Superior temporal gyrus (tissue), 1 donor: ENCODE data around the gene SLC2A4.
"Not testable (repeated sequence)": the region's sequence is repeated elsewhere in the genome, so short reads cannot be mapped to it uniquely, and the experiment has no call there.

ENCODE experiments used
- DNase-seq: peaks from one replicate; pipeline ENCODE4 v3.0.0-alpha.2; 2016; ENCODE audit errors: extremely low spot score

The SLC2A4 gene

GRCh38 chr17:7281074-7281952 lies at the start of gene SLC2A4:
Gene SLC2A4 (plus strand): TSS chr17:7281718. CDS start chr17:7281935, 217 bp downstream.
- peak; percentile 47 for DNase-seq

GRCh38 chr17:7232114-7232513 lies 49.4 kb upstream of the SLC2A4 start:
- DNase-seq, result no peak

GRCh38 chr17:7233701-7234082 lies 47.8 kb upstream of the SLC2A4 start:
- DNase-seq, result peak; percentile 44

GRCh38 chr17:7234083-7234951 lies 47.2 kb upstream of the SLC2A4 start, which contains the start of gene DVL2:
Gene DVL2 (minus strand): TSS chr17:7234517. CDS start chr17:7234262, 255 bp downstream.
- peak; percentile 98 for DNase-seq

GRCh38 chr17:7235693-7236665 lies 45.5 kb upstream of the SLC2A4 start:
- no peak for DNase-seq

- no peak for DNase-seq
Observed at GRCh38 chr17:7236808-7237207, 44.7 kb upstream of the SLC2A4 start.

- DNase-seq, result no peak
Observed at GRCh38 chr17:7237266-7237760, 44.2 kb upstream of the SLC2A4 start.

- peak; percentile 45 for DNase-seq
Observed at GRCh38 chr17:7237761-7238419, 43.6 kb upstream of the SLC2A4 start.

- DNase-seq, result no peak
Observed at GRCh38 chr17:7238420-7239090, 43.0 kb upstream of the SLC2A4 start.

- DNase-seq, result peak; percentile 100
Observed at GRCh38 chr17:7239091-7240027, 42.2 kb upstream of the SLC2A4 start, which contains the start of gene PHF23. Gene PHF23 (minus strand): TSS chr17:7239457. CDS start chr17:7239279, 178 bp downstream.

- no peak for DNase-seq
Observed at GRCh38 chr17:7240375-7240774, 41.1 kb upstream of the SLC2A4 start.

GRCh38 chr17:7241090-7241733 lies 40.3 kb upstream of the SLC2A4 start:
- no peak for DNase-seq

- peak; percentile 97 for DNase-seq
Observed at GRCh38 chr17:7241783-7242716, 39.5 kb upstream of the SLC2A4 start, which contains the start of gene GABARAP. Gene GABARAP (minus strand): TSS chr17:7242449. CDS start chr17:7242330, 119 bp downstream.

GRCh38 chr17:7242717-7243452 lies 38.6 kb upstream of the SLC2A4 start:
- peak; percentile 97 for DNase-seq

GRCh38 chr17:7243453-7243729 lies 38.1 kb upstream of the SLC2A4 start:
- DNase-seq, result no peak

- DNase-seq, result not testable (repeated sequence)
Observed at GRCh38 chr17:7243838-7244237, 37.7 kb upstream of the SLC2A4 start.
